Left lung (tissue), 10 donors: ENCODE results near the gene KRCC1. TPM values are rescaled to one million over a fixed set of nuclear protein-coding genes. Genes with fewer than 3 reads are reported as not detected.
"Not testable (repeated sequence)": the region's sequence is repeated elsewhere in the genome, so short reads cannot be mapped to it uniquely, and the experiment has no call there.

Experiments
- ATAC-seq: fragments of 200-7000 bp; cut with Tn5 transposase; one replicate; pipeline ENCODE4 v1.9.1; 2020; ENCODE audit warnings: moderate library complexity
- DNase-seq, 4 donors: peaks; one replicate each; pipeline ENCODE4 v3.0.0-alpha.2; 2013 to 2020
- H3K27ac ChIP-seq, 2 donors: fragments of 200-600 bp; sonication (generic) in 1 of 2; one replicate each; pipeline versions ENCODE4 v1.5.0 to v1.8.0; 2020 to 2021
- H3K27me3 ChIP-seq, 2 donors: fragments of 200-600 bp; sonication (generic) in 1 of 2; one replicate each; pipeline versions ENCODE4 v1.5.0 to v1.8.0; 2020 to 2021
- H3K36me3 ChIP-seq, 2 donors: fragments of 200-600 bp; sonication (generic) in 1 of 2; one replicate each; pipeline versions ENCODE4 v1.5.0 to v1.8.0; 2020 to 2021
- H3K4me1 ChIP-seq, 2 donors: fragments of 200-600 bp; one replicate each; pipeline ENCODE4 v1.8.0; 2021
- H3K4me3 ChIP-seq, 2 donors: fragments of 200-600 bp; sonication (generic) in 1 of 2; one replicate each; pipeline versions ENCODE4 v1.5.0 to v1.8.0; 2020 to 2021; ENCODE audit warnings: mild to moderate bottlenecking in 1 of 2
- H3K9me3 ChIP-seq, 2 donors: fragments of 200-600 bp; sonication (generic) in 1 of 2; one replicate each; pipeline versions ENCODE4 v1.5.0 to v1.8.0; 2020 to 2021
- intact Hi-C, 2 donors: fragments of 100-400 bp; cut with DNase I; formaldehyde crosslinking; loops; one replicate each; pipeline versions ENCODE4 v1.11.2 to v1.14.2; 2022
- polyA plus RNA-seq, 6 donors: library from polyadenylated mRNA; unstranded; fragments of 120-200 nt; gene quantifications; one replicate each; pipeline ENCODE4 v1.2.1, GENCODE V29; 2013; ENCODE audit not compliant: insufficient read length in 6 of 6
- total RNA-seq, 2 donors: library from RNA; stranded (reverse); fragmentation: NEBNext Ultra II Directional; extraction: Animal tissue kit (Norgen Biotek cat#: 25700); gene quantifications; one replicate each; pipeline ENCODE4 v1.2.1, GENCODE V29; 2021
- TF ChIP-seq, protein P1 (sequence below), 2 donors: fragments of 200-600 bp; sonication (generic) in 1 of 2; IDR thresholded peaks; one replicate each; pipeline versions ENCODE4 v1.5.0 to v1.8.0; 2021; ENCODE audit warnings: antibody characterized with exemption in 2 of 2
- donor health status: DM: no; HTN: yes; CAD: no.
- donor health status: DM: no; HTN: no; CAD: no.

KRCC1 gene
- total and polyA plus RNA-seq, 8 donors = 19.7 to 52.9 (median 49.5) TPM

DNA sequence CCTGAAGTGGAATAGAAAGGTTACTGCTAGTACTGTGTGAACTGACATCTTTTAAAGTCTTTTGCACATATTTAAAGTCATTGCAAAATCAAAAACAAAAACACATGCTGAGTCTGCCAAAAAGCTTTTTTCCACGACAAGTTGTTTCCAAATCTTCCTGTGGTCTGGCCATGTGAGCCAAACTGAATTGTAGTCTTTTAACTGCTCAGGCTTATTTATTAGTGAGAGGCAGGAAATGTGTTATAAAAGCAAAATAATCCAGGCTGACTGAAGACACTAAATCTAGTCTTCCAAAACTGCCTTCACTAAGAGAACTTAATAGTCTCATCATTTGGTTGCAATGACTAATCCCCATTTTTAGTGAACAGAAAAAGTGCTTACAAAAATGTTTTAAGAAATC is 2.3 kb downstream of the KRCC1 start:
- H3K27me3 ChIP-seq = no peaks in the 10 kb centered on the region
- intact Hi-C loops = no loop called here
- no peaks in the 10 kb centered on the region for H3K9me3 ChIP-seq
- peak; percentile 1 for ATAC-seq
- peak in 2 of 4 donors; percentile 72 to 82 for DNase-seq
- H3K36me3 ChIP-seq = no peaks in the 10 kb centered on the region
- peaks cover 9 to 35% of the 10 kb centered on the region in 2 donors for H3K4me1 ChIP-seq
- H3K4me3 ChIP-seq = peak overlapping the region in 1 of 2 donors; percentile 88
- H3K27ac ChIP-seq = peak overlapping the region; percentile 97 to 100
- TF ChIP-seq, protein P1, sequence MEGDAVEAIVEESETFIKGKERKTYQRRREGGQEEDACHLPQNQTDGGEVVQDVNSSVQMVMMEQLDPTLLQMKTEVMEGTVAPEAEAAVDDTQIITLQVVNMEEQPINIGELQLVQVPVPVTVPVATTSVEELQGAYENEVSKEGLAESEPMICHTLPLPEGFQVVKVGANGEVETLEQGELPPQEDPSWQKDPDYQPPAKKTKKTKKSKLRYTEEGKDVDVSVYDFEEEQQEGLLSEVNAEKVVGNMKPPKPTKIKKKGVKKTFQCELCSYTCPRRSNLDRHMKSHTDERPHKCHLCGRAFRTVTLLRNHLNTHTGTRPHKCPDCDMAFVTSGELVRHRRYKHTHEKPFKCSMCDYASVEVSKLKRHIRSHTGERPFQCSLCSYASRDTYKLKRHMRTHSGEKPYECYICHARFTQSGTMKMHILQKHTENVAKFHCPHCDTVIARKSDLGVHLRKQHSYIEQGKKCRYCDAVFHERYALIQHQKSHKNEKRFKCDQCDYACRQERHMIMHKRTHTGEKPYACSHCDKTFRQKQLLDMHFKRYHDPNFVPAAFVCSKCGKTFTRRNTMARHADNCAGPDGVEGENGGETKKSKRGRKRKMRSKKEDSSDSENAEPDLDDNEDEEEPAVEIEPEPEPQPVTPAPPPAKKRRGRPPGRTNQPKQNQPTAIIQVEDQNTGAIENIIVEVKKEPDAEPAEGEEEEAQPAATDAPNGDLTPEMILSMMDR (IDR thresholded peaks at IDR 0.05) = no peak

DNA sequence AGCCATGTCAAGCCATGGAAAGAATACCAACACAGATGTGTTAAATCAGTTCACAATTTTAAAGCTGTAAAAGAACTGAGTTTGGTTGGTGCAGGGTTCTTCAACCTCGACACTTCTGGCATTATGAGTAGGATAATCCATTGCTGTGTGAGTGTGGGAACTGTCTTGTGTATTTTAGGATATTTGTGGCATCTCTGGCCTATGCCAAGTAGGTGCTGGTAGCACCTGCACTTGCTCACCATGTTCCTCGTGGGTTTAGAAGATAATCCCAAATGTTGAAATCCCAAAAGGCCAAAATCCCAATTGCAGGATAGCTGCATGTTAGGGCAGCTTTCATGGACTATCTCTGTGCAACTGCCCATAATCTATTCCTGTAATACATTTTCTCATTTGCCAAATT is 3.8 kb downstream of the KRCC1 start:
- H3K9me3 ChIP-seq = no peaks in the 10 kb centered on the region
- no peaks in the 10 kb centered on the region for H3K36me3 ChIP-seq
- intact Hi-C loops = no loop called here
- no peaks in the 10 kb centered on the region for H3K27me3 ChIP-seq
- DNase-seq (no peak), ATAC-seq (no peak)
- no peak overlapping the region for H3K27ac ChIP-seq
- TF ChIP-seq, protein P1 (IDR thresholded peaks at IDR 0.05) = no peak
- peaks cover 9 to 35% of the 10 kb centered on the region in 2 donors for H3K4me1 ChIP-seq
- no peak overlapping the region for H3K4me3 ChIP-seq

DNA sequence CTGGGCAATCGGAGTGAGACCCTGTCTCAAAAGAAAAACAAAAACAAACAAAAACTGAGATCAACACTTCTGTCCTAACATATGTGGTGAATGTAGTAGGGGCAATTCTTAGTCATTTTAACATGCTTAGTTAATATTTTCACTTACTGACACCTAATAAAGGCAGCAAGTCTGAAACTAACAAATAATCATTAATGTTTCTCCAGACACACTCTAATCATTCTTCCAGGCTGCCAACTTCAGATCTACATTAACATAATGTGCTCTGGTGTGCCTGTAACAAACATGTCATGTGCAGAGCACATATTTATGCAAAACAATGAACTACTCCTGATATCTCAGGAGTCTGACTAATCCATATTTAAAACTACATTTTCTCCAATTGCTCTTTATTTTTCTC is 6.0 kb downstream of the KRCC1 start:
- Histone ChIP-seq H3K4me1 (peaks cover 9 to 28% of the 10 kb centered on the region in 2 donors), H3K27me3 (no peaks in the 10 kb centered on the region), H3K4me3 (no peak overlapping the region), H3K36me3 (no peaks in the 10 kb centered on the region), H3K9me3 (no peaks in the 10 kb centered on the region), H3K27ac (no peak overlapping the region)
- DNase-seq = no peak
- TF ChIP-seq, protein P1 (IDR thresholded peaks at IDR 0.05) = no peak
- ATAC-seq = no peak
- intact Hi-C loops = no loop called here

DNA sequence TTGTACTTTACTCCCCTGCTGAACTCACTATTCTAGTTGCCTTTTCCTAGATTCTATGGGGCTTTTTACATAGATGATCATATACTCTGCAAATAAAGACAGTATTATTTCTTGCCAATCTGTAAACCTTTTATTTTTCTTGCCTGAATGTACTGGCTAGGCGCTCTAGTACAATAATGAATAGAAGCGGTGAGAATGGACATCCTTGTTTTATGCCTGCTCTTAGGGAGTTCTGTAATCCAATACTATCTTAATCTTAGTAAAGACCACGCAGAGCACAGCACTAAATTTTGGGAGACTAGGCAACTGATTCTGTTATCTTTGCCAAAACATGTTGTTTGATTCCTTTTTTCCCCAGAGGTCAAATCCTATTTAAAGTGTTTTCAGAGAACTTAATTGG is 7.0 kb downstream of the KRCC1 start:
- no peak overlapping the region for H3K27ac ChIP-seq
- no peaks in the 10 kb centered on the region for H3K9me3 ChIP-seq
- ATAC-seq (no peak), DNase-seq (no peak)
- H3K4me1 ChIP-seq = peaks cover 0 to 17% of the 10 kb centered on the region in 2 donors
- no peaks in the 10 kb centered on the region for H3K27me3 ChIP-seq
- H3K4me3 ChIP-seq = no peak overlapping the region
- TF ChIP-seq, protein P1 (IDR thresholded peaks at IDR 0.05) = no peak
- peaks cover 0 to 4% of the 10 kb centered on the region in 2 donors for H3K36me3 ChIP-seq
- intact Hi-C loops = no loop called here

DNA sequence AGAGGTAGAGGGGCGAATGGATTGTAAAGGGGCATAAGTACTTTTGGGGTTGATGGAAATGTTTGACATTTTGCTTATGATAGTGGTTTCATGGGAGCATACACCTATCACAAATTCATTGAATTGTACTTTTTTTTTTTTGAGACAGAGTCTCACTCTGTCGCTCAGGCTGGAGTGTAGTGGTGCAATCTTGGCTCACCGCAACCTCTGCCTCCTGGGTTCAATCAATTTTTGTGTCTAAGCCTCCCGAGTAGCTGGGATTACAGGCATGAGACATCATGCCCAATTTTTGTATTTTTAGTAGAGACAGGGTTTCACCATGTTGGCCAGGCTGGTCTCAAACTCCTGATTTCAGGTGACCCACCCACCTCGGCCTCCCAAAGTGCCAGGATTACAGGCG is 10.0 kb downstream of the KRCC1 start:
- H3K4me1 ChIP-seq = peaks cover 6 to 10% of the 10 kb centered on the region in 2 donors
- intact Hi-C loops, H3K4me3 ChIP-seq, H3K9me3 ChIP-seq, H3K36me3 ChIP-seq, DNase-seq, H3K27me3 ChIP-seq, ATAC-seq, H3K27ac ChIP-seq: not testable (repeated sequence)

DNA sequence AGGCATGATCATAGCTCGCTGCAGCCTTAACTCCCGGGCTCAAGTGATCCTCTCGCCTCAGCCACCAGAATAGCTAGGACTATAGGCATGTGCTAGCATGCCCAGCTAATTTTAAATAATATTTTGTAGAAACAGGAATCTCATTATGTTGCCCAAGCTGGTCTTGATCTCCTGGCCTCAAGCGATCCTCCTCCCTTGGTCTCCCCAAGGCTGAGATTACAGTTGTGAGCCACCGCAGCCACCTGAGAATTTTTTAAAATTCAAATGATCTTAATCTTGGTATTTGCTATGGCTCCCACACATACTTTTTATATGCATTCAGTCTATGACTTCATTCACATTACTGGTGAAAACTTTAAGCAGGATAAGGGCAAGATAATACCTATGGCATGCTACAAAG is 13.1 kb downstream of the KRCC1 start:
- intact Hi-C loops = no loop called here
- ATAC-seq = no peak
- Histone ChIP-seq H3K9me3 (no peaks in the 10 kb centered on the region), H3K27me3 (no peaks in the 10 kb centered on the region), H3K4me1 (peaks cover 6 to 10% of the 10 kb centered on the region in 2 donors), H3K36me3 (peaks cover 0 to 6% of the 10 kb centered on the region in 2 donors), H3K27ac (no peak overlapping the region), H3K4me3 (no peak overlapping the region)
- no peak for DNase-seq
- TF ChIP-seq, protein P1 (IDR thresholded peaks at IDR 0.05) = no peak
